Upper lobe of right lung (tissue), 1 donor: ENCODE measurements around the gene ANTXR2. TPM values are rescaled to one million over a fixed set of nuclear protein-coding genes. Genes with fewer than 3 reads are reported as not detected.

ENCODE experiments used
- ATAC-seq: fragments of 200-7000 bp; cut with Tn5 transposase; one replicate; pipeline ENCODE4 v1.9.1; 2020; ENCODE audit warnings: mild to moderate bottlenecking, moderate library complexity
- DNase-seq: peaks from one replicate; pipeline ENCODE4 v3.0.0-alpha.2; 2020
- H3K27ac ChIP-seq: fragments of 200-600 bp; one replicate; pipeline ENCODE4 v1.8.0; 2022
- H3K27me3 ChIP-seq: fragments of 200-600 bp; one replicate; pipeline ENCODE4 v1.8.0; 2022; ENCODE audit warnings: mild to moderate bottlenecking
- H3K36me3 ChIP-seq: fragments of 200-600 bp; one replicate; pipeline ENCODE4 v1.8.0; 2022
- H3K4me1 ChIP-seq: fragments of 200-600 bp; one replicate; pipeline ENCODE4 v1.8.0; 2022
- H3K4me3 ChIP-seq: fragments of 200-600 bp; one replicate; pipeline ENCODE4 v1.8.0; 2022; ENCODE audit warnings: mild to moderate bottlenecking
- H3K9me3 ChIP-seq: fragments of 200-600 bp; one replicate; pipeline ENCODE4 v1.8.0; 2022
- CTCF ChIP-seq: fragments of 200-600 bp; IDR thresholded peaks from one replicate; pipeline ENCODE4 v1.8.0; 2022; ENCODE audit warnings: antibody characterized with exemption
- intact Hi-C: fragments of 100-400 bp; cut with DNase I; formaldehyde crosslinking; loops from one replicate; pipeline ENCODE4 v1.11.0; 2022
- total RNA-seq: library from RNA; stranded (reverse); fragmentation: NEBNext Ultra II Directional; extraction: Animal tissue kit (Norgen Biotek cat#: 25700); gene quantifications from one replicate; pipeline ENCODE4 v1.2.1, GENCODE V29; 2021
- donor health status: DM: no; HTN: yes; CAD: no; lungs with severe emphysema.

The ANTXR2 gene
- total RNA-seq, 1 donor from 2014 or later, result 67.4 TPM

GRCh38 chr4:80075995-80076675, 3.1 kb upstream of the ANTXR2 start:
- Histone ChIP-seq H3K9me3 (no peaks in the 10 kb centered on the region), H3K36me3 (no peaks in the 10 kb centered on the region), H3K4me1 (peaks cover 17% of the 10 kb centered on the region), H3K27ac (no peak overlapping the region), H3K27me3 (no peaks in the 10 kb centered on the region), H3K4me3 (no peak overlapping the region)
- TF ChIP-seq CTCF, result no peak
- DNase-seq, result no peak
- ATAC-seq, result no peak
- intact Hi-C loops, result no loop called here

GRCh38 chr4:80074651-80075050, 1.6 kb upstream of the ANTXR2 start:
- no peak for DNase-seq
- peaks cover 28% of the 10 kb centered on the region for H3K4me1 ChIP-seq
- H3K27ac ChIP-seq, result no peak overlapping the region
- no peak for TF ChIP-seq CTCF
- H3K36me3 ChIP-seq, result no peaks in the 10 kb centered on the region
- intact Hi-C loops, result no loop called here
- no peaks in the 10 kb centered on the region for H3K27me3 ChIP-seq
- no peaks in the 10 kb centered on the region for H3K9me3 ChIP-seq
- H3K4me3 ChIP-seq, result no peak overlapping the region
- ATAC-seq, result no peak

- ATAC-seq, result no peak
- peaks cover 28% of the 10 kb centered on the region for H3K4me1 ChIP-seq
- no peak for DNase-seq
- peak overlapping the region; percentile 94 for H3K27ac ChIP-seq
- peaks cover 5% of the 10 kb centered on the region for H3K36me3 ChIP-seq
- no peaks in the 10 kb centered on the region for H3K27me3 ChIP-seq
- intact Hi-C loops, result no loop called here
- no peaks in the 10 kb centered on the region for H3K9me3 ChIP-seq
- no peak for TF ChIP-seq CTCF
- no peak overlapping the region for H3K4me3 ChIP-seq
These were observed 1.0 kb upstream of the ANTXR2 start for GRCh38 chr4:80074069-80074468.

- Histone ChIP-seq H3K4me1 (peaks cover 28% of the 10 kb centered on the region), H3K27ac (peak overlapping the region; percentile 94), H3K4me3 (peak overlapping the region; percentile 70), H3K9me3 (no peaks in the 10 kb centered on the region), H3K36me3 (peaks cover 10% of the 10 kb centered on the region), H3K27me3 (no peaks in the 10 kb centered on the region)
- ATAC-seq (peak; percentile 51), DNase-seq (no peak)
- no peak for TF ChIP-seq CTCF
- intact Hi-C loops, result no loop called here
These were observed 512 bp upstream of the ANTXR2 start for GRCh38 chr4:80073473-80074008.

GRCh38 chr4:80072228-80072743, 743 bp downstream of the ANTXR2 start:
- H3K9me3 ChIP-seq, result no peaks in the 10 kb centered on the region
- H3K4me1 ChIP-seq, result peaks cover 28% of the 10 kb centered on the region
- peaks cover 18% of the 10 kb centered on the region for H3K36me3 ChIP-seq
- no peak for TF ChIP-seq CTCF
- no peaks in the 10 kb centered on the region for H3K27me3 ChIP-seq
- peak overlapping the region; percentile 94 for H3K27ac ChIP-seq
- ATAC-seq (peak; percentile 51), DNase-seq (peak; percentile 74)
- intact Hi-C loops, result no loop called here
- peak overlapping the region; percentile 70 for H3K4me3 ChIP-seq
